Calu3 (cell line): ENCODE measurements around the gene FIBP. TPM values are rescaled to one million over a fixed set of nuclear protein-coding genes. Genes with fewer than 3 reads are reported as not detected.
"Not testable (repeated sequence)": the region's sequence is repeated elsewhere in the genome, so short reads cannot be mapped to it uniquely, and the experiment has no call there.

ENCODE experiments used
- BruUV-seq: library from RNA; stranded (reverse); fragments of 400-500 nt; replicated peaks from 2 replicates; lab custom pipeline; 2021; lab: Mats Ljungman, UMichigan
- CTCF ChIA-PET: fragments of 300-600 bp; sonication (Branson Sonifier 250); formaldehyde crosslinking; loops from one replicate; lab custom pipeline; 2022; ENCODE audit warnings: antibody characterized with exemption; lab: Charles Lee
- DNase-seq: peaks from one replicate; pipeline ENCODE4 v3.0.0; 2022
- H3K27ac Mint-ChIP-seq: one replicate; pipeline ENCODE4 v1.8.0; 2022; ENCODE audit warnings: mixed read lengths; ENCODE audit not compliant: unreplicated experiment
- H3K27me3 Mint-ChIP-seq: one replicate; pipeline ENCODE4 v1.8.0; 2022; ENCODE audit warnings: mixed read lengths; ENCODE audit not compliant: unreplicated experiment
- H3K36me3 Mint-ChIP-seq: one replicate; pipeline ENCODE4 v1.8.0; 2022; ENCODE audit warnings: mild to moderate bottlenecking, moderate library complexity, mixed read lengths; ENCODE audit not compliant: insufficient read depth, unreplicated experiment
- H3K4me1 Mint-ChIP-seq: one replicate; pipeline ENCODE4 v1.8.0; 2022; ENCODE audit warnings: mild to moderate bottlenecking, low read depth, mixed read lengths; ENCODE audit not compliant: unreplicated experiment
- H3K4me3 Mint-ChIP-seq: one replicate; pipeline ENCODE4 v1.8.0; 2022; ENCODE audit warnings: mild to moderate bottlenecking, low read depth, moderate library complexity, mixed read lengths; ENCODE audit not compliant: unreplicated experiment
- H3K9me3 Mint-ChIP-seq: one replicate; pipeline ENCODE4 v1.8.0; 2022; ENCODE audit warnings: low read depth, mixed read lengths; ENCODE audit not compliant: unreplicated experiment
- intact Hi-C: fragments of 100-400 bp; cut with micrococcal nuclease; formaldehyde crosslinking; loops from one replicate; pipeline ENCODE4 v1.10.0; 2022; ENCODE audit not compliant: unreplicated experiment
- total RNA-seq: library from RNA; stranded (reverse); gene quantifications from 2 replicates; pipeline ENCODE4 v1.2.3, GENCODE V29; 2022
- TF ChIP-seq, protein P1 (sequence below): fragments of 200-600 bp; IDR thresholded peaks from one replicate; pipeline ENCODE4 v1.8.0; 2022; ENCODE audit warnings: antibody characterized with exemption; ENCODE audit not compliant: unreplicated experiment

FIBP gene
- total RNA-seq, 1 experiment from 2014 or later = 75.8 TPM

DNA sequence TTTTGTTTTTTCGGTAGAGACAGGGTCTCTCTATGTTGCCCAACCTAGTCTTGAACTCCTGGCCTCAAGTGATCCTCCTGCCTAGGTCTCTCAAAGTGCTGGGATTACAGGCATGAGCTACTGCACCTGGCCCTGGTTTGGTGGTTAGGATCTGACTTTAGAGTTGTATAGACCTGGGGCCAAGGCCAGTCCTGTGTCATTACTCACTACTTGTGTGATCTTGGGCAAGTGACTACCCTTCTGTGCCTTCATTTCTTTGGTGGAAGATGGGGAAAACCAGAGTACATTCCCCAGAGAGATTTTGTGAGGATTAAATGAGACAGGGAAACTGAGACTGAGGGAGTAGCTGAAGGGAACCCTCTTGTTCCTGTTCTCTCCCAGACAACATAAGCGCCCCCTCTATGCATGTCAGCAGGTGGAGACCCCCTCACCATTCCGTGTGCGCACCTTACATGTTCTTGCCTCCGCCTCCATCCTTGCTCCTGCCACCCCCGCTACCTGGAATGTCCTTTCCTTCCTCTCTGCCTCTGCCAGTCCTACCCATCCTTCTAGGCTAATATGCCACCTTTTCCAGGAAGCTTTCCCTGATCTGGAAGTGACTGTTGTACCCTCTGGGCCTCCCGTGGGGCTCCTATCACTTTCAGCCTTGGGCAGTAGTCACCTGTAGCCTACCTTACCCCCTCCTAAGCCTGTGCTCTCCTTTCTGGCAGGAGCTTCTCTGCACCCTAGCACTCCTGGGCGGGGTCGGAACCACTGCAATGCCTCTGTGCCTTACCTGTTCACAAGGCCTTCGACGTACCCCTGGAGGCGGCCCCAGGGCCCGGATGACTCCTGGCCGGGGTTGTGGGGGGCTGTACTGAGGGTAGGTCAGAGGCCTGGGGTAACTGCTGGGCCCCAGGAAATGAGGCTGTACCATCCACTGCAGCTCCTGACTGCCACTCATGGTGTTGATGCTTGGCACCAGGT is 8.0 kb upstream of the FIBP start:
- Mint-ChIP-seq H3K4me3 (peak overlapping the region; percentile 84), H3K4me1 (peaks cover 44% of the 10 kb centered on the region), H3K9me3 (no peaks in the 10 kb centered on the region), H3K36me3 (peaks cover 93% of the 10 kb centered on the region), H3K27ac (peak overlapping the region; percentile 97), H3K27me3 (no peaks in the 10 kb centered on the region)
- intact Hi-C loops = no loop called here
- CTCF ChIA-PET = interaction anchor here (1.6 kb wide), 1 partner anchor 8 kb away, joined by 5 read pairs; the partner anchor contains the start of gene FIBP
- BruUV-seq = no TSS peak
- TF ChIP-seq, protein P1, sequence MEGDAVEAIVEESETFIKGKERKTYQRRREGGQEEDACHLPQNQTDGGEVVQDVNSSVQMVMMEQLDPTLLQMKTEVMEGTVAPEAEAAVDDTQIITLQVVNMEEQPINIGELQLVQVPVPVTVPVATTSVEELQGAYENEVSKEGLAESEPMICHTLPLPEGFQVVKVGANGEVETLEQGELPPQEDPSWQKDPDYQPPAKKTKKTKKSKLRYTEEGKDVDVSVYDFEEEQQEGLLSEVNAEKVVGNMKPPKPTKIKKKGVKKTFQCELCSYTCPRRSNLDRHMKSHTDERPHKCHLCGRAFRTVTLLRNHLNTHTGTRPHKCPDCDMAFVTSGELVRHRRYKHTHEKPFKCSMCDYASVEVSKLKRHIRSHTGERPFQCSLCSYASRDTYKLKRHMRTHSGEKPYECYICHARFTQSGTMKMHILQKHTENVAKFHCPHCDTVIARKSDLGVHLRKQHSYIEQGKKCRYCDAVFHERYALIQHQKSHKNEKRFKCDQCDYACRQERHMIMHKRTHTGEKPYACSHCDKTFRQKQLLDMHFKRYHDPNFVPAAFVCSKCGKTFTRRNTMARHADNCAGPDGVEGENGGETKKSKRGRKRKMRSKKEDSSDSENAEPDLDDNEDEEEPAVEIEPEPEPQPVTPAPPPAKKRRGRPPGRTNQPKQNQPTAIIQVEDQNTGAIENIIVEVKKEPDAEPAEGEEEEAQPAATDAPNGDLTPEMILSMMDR = no peak
- DNase-seq = no peak

DNA sequence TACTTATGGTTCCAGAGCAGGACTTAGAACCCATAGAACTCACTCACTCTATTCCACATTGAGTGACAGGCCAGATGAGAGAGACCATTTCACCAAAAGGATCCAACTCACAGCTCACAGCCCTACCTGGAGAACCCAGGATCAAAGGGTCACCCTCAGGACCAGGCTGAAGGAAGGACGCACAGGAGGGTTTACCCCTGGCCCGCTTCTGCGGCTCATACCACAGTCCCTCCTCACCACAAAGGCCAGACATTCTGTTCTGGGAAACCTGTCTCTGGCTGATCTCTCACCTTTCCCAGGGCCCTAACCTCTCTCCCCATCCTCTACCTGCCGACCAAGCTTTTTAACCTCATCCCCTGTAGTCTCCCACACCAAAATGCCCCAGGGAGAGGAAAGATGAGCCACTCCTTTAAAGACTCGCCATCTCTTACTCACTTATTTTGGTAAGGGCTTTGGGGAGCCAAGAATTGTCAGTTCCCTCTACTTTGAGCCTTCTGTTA is 7.3 kb upstream of the FIBP start:
- no peak for DNase-seq
- Mint-ChIP-seq H3K4me1 (peaks cover 41% of the 10 kb centered on the region), H3K27me3 (no peaks in the 10 kb centered on the region), H3K4me3 (peak overlapping the region; percentile 84), H3K36me3 (peaks cover 98% of the 10 kb centered on the region), H3K27ac (peak overlapping the region; percentile 97), H3K9me3 (no peaks in the 10 kb centered on the region)
- TF ChIP-seq, protein P1 = no peak
- no TSS peak for BruUV-seq
- CTCF ChIA-PET = interaction anchor here (0.6 kb wide), 1 partner anchor 566 kb away, joined by 4 read pairs; no protein-coding TSS in a partner anchor
- intact Hi-C loops = no loop called here

DNA sequence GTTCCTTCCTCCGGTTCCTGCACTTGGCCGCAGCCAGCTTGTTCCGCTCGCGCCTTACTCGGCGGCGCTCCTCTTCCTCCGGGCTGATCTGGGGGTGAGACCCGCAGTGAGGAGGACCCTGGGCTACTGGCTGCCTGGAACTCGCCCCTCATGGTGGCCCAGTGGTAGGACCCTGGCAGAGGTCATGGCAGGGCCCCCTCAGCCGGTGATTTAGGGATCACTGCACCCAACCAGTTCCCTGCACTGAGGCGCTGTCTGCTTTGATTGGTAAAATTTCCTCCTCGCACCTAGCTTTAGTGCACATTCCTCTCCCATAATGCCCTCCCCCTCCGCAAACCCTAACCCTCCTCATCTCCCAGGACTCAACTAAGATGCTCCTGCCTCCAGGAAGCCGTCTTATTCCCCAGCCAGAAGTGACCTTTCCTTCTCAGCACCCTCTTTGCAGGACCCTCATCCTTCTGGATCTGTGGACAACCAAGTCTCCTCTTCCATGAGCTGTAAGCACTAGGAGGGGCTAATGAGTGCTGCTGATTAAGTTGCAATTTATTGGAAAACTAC is 5.8 kb upstream of the FIBP start:
- CTCF ChIA-PET = no interaction called here
- Mint-ChIP-seq H3K4me3 (no peak overlapping the region), H3K36me3 (peaks cover 98% of the 10 kb centered on the region), H3K27ac (peak overlapping the region; percentile 28), H3K27me3 (no peaks in the 10 kb centered on the region), H3K9me3 (no peaks in the 10 kb centered on the region), H3K4me1 (peaks cover 54% of the 10 kb centered on the region)
- TF ChIP-seq, protein P1 = no peak
- no TSS peak for BruUV-seq
- no peak for DNase-seq
- intact Hi-C loops = no loop called here

DNA sequence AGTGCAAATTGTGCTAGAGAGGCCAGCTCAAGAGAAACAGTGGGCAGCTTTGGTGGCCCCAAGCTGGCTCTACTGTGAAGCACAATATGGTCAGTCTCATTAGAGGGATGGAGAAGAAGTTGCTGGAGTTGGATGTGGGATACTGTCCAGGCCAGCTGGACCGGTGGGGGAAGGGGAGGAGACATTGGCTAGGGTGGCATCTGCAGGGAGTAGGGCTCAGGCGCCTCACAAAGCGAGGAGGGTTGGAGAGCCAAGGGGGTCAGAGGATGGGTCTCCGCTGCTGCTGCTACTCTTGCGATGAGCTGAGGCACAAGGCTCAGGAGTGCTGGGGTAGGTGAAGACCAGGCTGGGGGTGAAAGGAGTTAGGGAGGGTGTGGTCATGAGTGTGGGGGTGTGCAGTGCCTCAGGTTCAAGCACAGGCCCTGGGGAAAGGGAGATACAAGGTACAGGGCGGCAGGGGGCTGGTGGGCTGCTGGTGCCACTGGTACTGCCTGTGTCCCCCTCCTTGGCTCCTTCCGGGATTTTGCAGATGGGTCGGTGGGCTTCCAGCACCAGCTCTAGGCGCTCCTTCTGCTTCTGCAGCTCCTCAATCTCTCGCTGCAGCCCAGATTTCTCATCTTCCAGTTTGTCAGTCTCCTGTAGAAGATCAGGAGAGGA is 4.5 kb upstream of the FIBP start:
- Mint-ChIP-seq H3K9me3 (no peaks in the 10 kb centered on the region), H3K4me1 (peaks cover 60% of the 10 kb centered on the region), H3K36me3 (peaks cover 98% of the 10 kb centered on the region), H3K27me3 (no peaks in the 10 kb centered on the region), H3K27ac (peak overlapping the region; percentile 25), H3K4me3 (peak overlapping the region; percentile 83)
- intact Hi-C loops = no loop called here
- CTCF ChIA-PET = interaction anchor here (0.6 to 0.9 kb wide), 2 partner anchors 10 to 319 kb away, joined by 3 read pairs; no protein-coding TSS in a partner anchor
- TF ChIP-seq, protein P1 = no peak
- no TSS peak for BruUV-seq
- no peak for DNase-seq

DNA sequence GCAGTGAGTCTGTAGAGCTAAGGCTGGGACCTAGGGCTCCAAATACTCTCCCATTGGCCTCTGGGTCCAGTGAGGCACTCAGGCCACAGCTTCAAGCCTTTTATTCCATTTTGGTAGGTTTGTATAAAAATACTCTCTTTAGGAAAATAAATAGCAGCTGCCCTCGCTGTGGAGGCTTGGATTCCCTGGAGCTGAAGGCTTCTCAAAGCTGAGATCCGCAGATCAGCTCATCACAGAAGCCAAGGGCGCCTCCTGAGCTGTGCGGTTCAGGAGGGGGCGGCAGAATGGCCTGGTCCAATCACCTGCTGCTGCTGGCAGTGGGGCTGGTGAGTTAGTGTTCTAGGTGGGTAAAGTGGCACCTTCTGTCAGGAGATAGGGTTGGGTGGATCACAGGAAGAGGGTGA is 3.9 kb upstream of the FIBP start:
- not testable (repeated sequence) for H3K9me3 Mint-ChIP-seq, BruUV-seq

More for the DNA sequence above, 3.9 kb upstream of the FIBP start:
- H3K4me3 Mint-ChIP-seq = peak overlapping the region; percentile 83
- H3K27ac Mint-ChIP-seq = peak overlapping the region; percentile 25
- CTCF ChIA-PET = interaction anchor here (0.9 to 2.1 kb wide), 4 partner anchors 8 to 32 kb away, joined by 3 to 8 read pairs (median 4); partner anchors contain the start of genes FOSL1 and MUS81
- intact Hi-C loops, DNase-seq, H3K27me3 Mint-ChIP-seq: not testable (repeated sequence)
- H3K36me3 Mint-ChIP-seq = peaks cover 98% of the 10 kb centered on the region
- H3K4me1 Mint-ChIP-seq = peaks cover 59% of the 10 kb centered on the region
